Heart left ventricle (tissue), 16 donors: Measurements from ENCODE around the gene HBA2. TPM values are rescaled to one million over a fixed set of nuclear protein-coding genes. Genes with fewer than 3 reads are reported as not detected.

Experiments
- ATAC-seq, 4 donors: fragments of 200-7000 bp; cut with Tn5 transposase; one replicate each; pipeline ENCODE4 v1.9.1; 2020 to 2022; ENCODE audit warnings: moderate library complexity in 4 of 4, mild to moderate bottlenecking in 3 of 4, moderate number of reproducible peaks in 1 of 4
- DNase-seq, 5 donors: peaks; one replicate each; pipeline ENCODE4 v3.0.0-alpha.2; 2020
- H3K27ac ChIP-seq, 12 donors: fragments of 200-600 bp; sonication (generic) in 4 of 12; one replicate each; pipeline versions ENCODE4 v1.5.0 to v1.8.0; 2016 to 2022; ENCODE audit warnings: mild to moderate bottlenecking in 2 of 12
- H3K27me3 ChIP-seq, 9 donors: fragments of 200-600 bp; sonication (generic) in 2 of 9; one replicate each; pipeline versions ENCODE4 v1.5.1 to v1.8.0; 2016 to 2022; ENCODE audit warnings: mild to moderate bottlenecking in 3 of 9
- H3K36me3 ChIP-seq, 9 donors: fragments of 200-600 bp; sonication (generic) in 2 of 9; one replicate each; pipeline versions ENCODE4 v1.5.0 to v1.8.0; 2018 to 2022; ENCODE audit warnings: mild to moderate bottlenecking in 2 of 9
- H3K4me1 ChIP-seq, 12 donors: fragments of 200-600 bp; sonication (generic) in 4 of 12; one replicate each; pipeline versions ENCODE4 v1.5.0 to v1.8.0; 2016 to 2022; ENCODE audit warnings: mild to moderate bottlenecking in 3 of 12
- H3K4me3 ChIP-seq, 12 donors: fragments of 200-600 bp; sonication (generic) in 4 of 12; one replicate each; pipeline versions ENCODE4 v1.5.0 to v1.8.0; 2017 to 2022; ENCODE audit warnings: mild to moderate bottlenecking in 9 of 12, moderate library complexity in 4 of 12
- H3K9me3 ChIP-seq, 12 donors: fragments of 200-600 bp; sonication (generic) in 4 of 12; one replicate each; pipeline versions ENCODE4 v1.5.0 to v1.8.0; 2016 to 2022; ENCODE audit warnings: mild to moderate bottlenecking in 1 of 12
- POLR2A ChIP-seq, 2 donors: fragments of 450-650 bp; IDR thresholded peaks; one replicate each; pipeline ENCODE4 v1.6.1; 2017; ENCODE audit warnings: antibody characterized with exemption in 2 of 2, mild to moderate bottlenecking in 2 of 2, moderate library complexity in 2 of 2
- WGBS, 4 donors: extraction: QIAGEN DNeasy Blood & Tissue Kit in 2 of 4; methylation state at CpG; one replicate each; pipeline versions ENCODE4 v1.1.5 to v1.1.7; 2013 to 2018; 5-methylcytosine and 5-hydroxymethylcytosine counted together
- intact Hi-C, 10 donors: fragments of 100-400 bp; cut with DNase I; formaldehyde crosslinking; loops; one replicate each; pipeline versions ENCODE4 v1.11.1 to v1.14.2; 2022
- polyA plus RNA-seq, 2 donors: library from polyadenylated mRNA; stranded (reverse); fragments of 200-250 nt; gene quantifications; one replicate each; pipeline ENCODE4 v1.2.3, GENCODE V29; 2013
- total RNA-seq, 9 donors: library from RNA; depleted of rRNA in 2 of 9; stranded (reverse); fragments of >200 nt in 2 of 9; fragmentation: NEBNext Ultra II Directional in 3 of 9; extraction: Animal tissue kit (Norgen Biotek cat#: 25700) in 3 of 9; gene quantifications; one replicate each; pipeline versions ENCODE4 v1.1.0 to v1.2.4, GENCODE V29; 2016 to 2023
- TF ChIP-seq, protein P1 (sequence below), 12 donors: fragments of 200-600 bp; sonication (generic) in 4 of 12; IDR thresholded peaks; one replicate each; pipeline versions ENCODE4 v1.5.0 to v1.8.0; 2018 to 2022; ENCODE audit warnings: antibody characterized with exemption in 12 of 12, mild to moderate bottlenecking in 5 of 12
- donor health status: ischemic (EF 13 %, LVEDD 7.1; RV severe dilation, severe dysfunction).
- donor health status: healthy with polysubstance abuse.
- donor health status: DM: no; HTN: yes; CAD: no.
- donor health status: DM: no; HTN: no; CAD: no.
- donor health status: ischemic (EF 25% LVEDD 6.9; RV normal size, moderate dysfunction).
- donor health status: ischemic (EF 25% LVEDD 5.7; RV mildly dilated, moderate dysfunction).
- donor health status: healthy.
- donor health status: DM: yes; HTN: yes; CAD: no.
- donor health status: ischemic (EF 35%, LVEDD 5.7; RV mildly dilated, moderate dysfunction).
- donor health status: nonischemic (EF 11% LVEDD 7.7; RV severe dilation, severe dysfunction).
- donor health status: DM: yes; HTN: yes; CAD: no.
- donor health status: PGD.
- donor health status: ischemic (EF 29% LVEDD 5.4; RV normal size, mild dysfunction).
- donor health status: nonischemic (EF 23%, LVEDD 6.1; RV moderate dilation, normal function).

Gene HBA2
- total and polyA plus RNA-seq, 11 donors: 3.6 to 2,038 (median 102) TPM

DNA sequence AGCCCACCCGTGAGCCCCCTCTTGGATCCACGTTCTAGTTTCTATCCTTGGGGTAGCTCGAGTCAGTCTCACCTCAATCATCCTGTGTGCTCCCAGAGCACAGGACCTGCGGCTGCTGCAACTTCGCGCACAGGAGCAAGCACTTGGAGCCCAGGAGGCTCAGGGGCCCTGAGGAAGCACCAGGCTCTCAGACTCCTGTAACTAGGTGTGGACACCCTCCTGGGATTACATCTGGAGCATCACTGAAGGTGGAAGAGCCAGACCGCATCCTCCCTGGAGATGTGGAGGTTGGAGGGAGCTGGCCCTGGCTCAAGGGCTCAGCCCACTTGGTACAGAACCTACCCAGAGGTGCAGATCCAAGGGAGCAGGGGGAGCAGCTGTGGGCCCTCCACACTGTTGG, 10.3 kb downstream of the HBA2 start:
- TF ChIP-seq POLR2A (IDR thresholded peaks at IDR 0.05): no peak
- TF ChIP-seq, protein P1, sequence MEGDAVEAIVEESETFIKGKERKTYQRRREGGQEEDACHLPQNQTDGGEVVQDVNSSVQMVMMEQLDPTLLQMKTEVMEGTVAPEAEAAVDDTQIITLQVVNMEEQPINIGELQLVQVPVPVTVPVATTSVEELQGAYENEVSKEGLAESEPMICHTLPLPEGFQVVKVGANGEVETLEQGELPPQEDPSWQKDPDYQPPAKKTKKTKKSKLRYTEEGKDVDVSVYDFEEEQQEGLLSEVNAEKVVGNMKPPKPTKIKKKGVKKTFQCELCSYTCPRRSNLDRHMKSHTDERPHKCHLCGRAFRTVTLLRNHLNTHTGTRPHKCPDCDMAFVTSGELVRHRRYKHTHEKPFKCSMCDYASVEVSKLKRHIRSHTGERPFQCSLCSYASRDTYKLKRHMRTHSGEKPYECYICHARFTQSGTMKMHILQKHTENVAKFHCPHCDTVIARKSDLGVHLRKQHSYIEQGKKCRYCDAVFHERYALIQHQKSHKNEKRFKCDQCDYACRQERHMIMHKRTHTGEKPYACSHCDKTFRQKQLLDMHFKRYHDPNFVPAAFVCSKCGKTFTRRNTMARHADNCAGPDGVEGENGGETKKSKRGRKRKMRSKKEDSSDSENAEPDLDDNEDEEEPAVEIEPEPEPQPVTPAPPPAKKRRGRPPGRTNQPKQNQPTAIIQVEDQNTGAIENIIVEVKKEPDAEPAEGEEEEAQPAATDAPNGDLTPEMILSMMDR (IDR thresholded peaks at IDR 0.05): no peak
- WGBS, 4 donors: 66 to 79% (median 77%) methylated on average over 7 of the region's 7 CpGs
- ATAC-seq: peak in 1 of 4 donors; percentile 17
- H3K4me3 ChIP-seq: no peak overlapping the region
- no peak for DNase-seq
- intact Hi-C loops: loop anchor here in 7 of 10 donors (5.0 kb wide), 3 partner anchors 61 to 76 kb away; no protein-coding TSS in a partner anchor
- H3K27me3 ChIP-seq: peaks cover 18 to 33% (median 22%) of the 10 kb centered on the region in 9 donors
- H3K4me1 ChIP-seq: peaks cover 7 to 20% (median 11%) of the 10 kb centered on the region in 12 donors
- H3K27ac ChIP-seq: no peak overlapping the region
- peaks cover 0 to 13% (median 9%) of the 10 kb centered on the region in 9 donors for H3K36me3 ChIP-seq
- no peaks in the 10 kb centered on the region for H3K9me3 ChIP-seq

DNA sequence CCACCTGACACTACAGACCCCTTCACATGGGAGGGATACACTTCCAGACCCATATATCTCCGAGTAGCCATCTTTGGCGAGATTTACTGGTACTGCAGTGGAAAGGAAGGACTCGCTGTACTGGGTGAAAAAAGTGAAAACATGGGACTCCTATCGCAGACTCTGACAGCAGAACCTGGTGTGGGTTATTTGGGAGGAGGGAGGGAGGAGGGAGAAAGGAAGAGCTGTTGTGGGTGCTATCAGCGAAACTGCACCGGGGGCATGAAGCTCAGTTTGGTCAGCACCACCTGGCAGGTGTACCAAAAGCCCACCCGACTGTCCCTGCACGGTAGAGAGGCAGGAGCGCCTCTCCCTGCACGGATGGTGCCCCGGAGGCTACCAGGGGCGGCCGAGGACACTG, 12.5 kb downstream of the HBA2 start:
- Histone ChIP-seq H3K4me3 (no peak overlapping the region), H3K9me3 (no peaks in the 10 kb centered on the region), H3K27ac (no peak overlapping the region), H3K36me3 (peaks cover 0 to 35% (median 30%) of the 10 kb centered on the region in 9 donors), H3K27me3 (peaks cover 0 to 11% (median under 1%) of the 10 kb centered on the region in 9 donors), H3K4me1 (peaks cover 7 to 15% (median 11%) of the 10 kb centered on the region in 12 donors)
- 82 to 89% (median 85%) methylated on average over 13 of the region's 13 CpGs for WGBS, 4 donors
- intact Hi-C loops: no loop called here
- DNase-seq: no peak
- TF ChIP-seq, protein P1 (IDR thresholded peaks at IDR 0.05): no peak
- TF ChIP-seq POLR2A (IDR thresholded peaks at IDR 0.05): no peak
- no peak for ATAC-seq

GRCh38 chr16:185691-186090, 13.0 kb downstream of the HBA2 start:
- TF ChIP-seq, protein P1 (IDR thresholded peaks at IDR 0.05): no peak
- no peak for TF ChIP-seq POLR2A (IDR thresholded peaks at IDR 0.05)
- Histone ChIP-seq H3K27ac (no peak overlapping the region), H3K36me3 (peaks cover 0 to 40% (median 35%) of the 10 kb centered on the region in 9 donors), H3K4me3 (no peak overlapping the region), H3K4me1 (peaks cover 7 to 10% (median 7%) of the 10 kb centered on the region in 12 donors), H3K9me3 (no peaks in the 10 kb centered on the region), H3K27me3 (peaks cover 0 to 6% (median 0%) of the 10 kb centered on the region in 9 donors)
- no peak for ATAC-seq
- intact Hi-C loops: no loop called here
- DNase-seq: no peak
- WGBS, 4 donors: 63 to 87% (median 84%) methylated on average over 8 to 11 of the region's 11 CpGs

DNA sequence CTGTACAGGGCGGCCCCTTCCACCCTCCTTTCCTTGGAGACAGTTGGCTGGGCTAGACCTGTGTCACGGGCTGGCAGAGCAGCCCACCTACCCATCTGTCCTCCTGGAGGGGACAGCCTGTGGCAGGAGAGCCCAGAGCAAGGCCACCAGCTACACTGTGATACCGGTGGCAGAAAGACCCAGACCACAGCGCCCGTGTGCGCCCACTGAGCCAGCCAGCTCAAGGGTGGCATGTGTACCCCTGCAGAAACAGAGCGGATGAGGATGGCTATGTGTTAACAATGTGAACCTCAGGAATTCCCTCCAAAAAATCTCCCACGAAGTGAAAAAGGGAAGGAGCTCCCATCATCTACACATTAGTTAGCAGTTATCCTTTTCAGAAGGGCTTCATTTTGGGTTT, 14.7 kb downstream of the HBA2 start:
- H3K4me3 ChIP-seq: no peak overlapping the region
- no peaks in the 10 kb centered on the region for H3K27me3 ChIP-seq
- intact Hi-C loops: no loop called here
- 90 to 99% (median 95%) methylated on average over 8 of the region's 8 CpGs for WGBS, 4 donors
- H3K4me1 ChIP-seq: no peaks in the 10 kb centered on the region
- no peak for TF ChIP-seq POLR2A (IDR thresholded peaks at IDR 0.05)
- TF ChIP-seq, protein P1 (IDR thresholded peaks at IDR 0.05): no peak
- ATAC-seq (no peak), DNase-seq (no peak)
- no peak overlapping the region for H3K27ac ChIP-seq
- H3K9me3 ChIP-seq: no peaks in the 10 kb centered on the region
- H3K36me3 ChIP-seq: peaks cover 3 to 57% (median 51%) of the 10 kb centered on the region in 9 donors
